H1 (cell line): Measurements from ENCODE around the gene CENPA. TPM values are rescaled to one million over a fixed set of nuclear protein-coding genes. Genes with fewer than 3 reads are reported as not detected.

Experiments
- ASH2L ChIP-seq: fragments of 200-600, 300-600 bp; sonication (generic); IDR thresholded peaks from one replicate; pipeline ENCODE4 v1.7.1; 2017; ENCODE audit warnings: low read length
- BACH1 ChIP-seq: IDR thresholded peaks from 2 replicates; pipeline ENCODE4 v1.6.1; 2012; ENCODE audit warnings: low read length, improper control_type of control experiment
- BCL11A ChIP-seq, 2 experiments: IDR thresholded peaks; one replicate each; pipeline ENCODE4 v1.6.1; 2011; ENCODE audit warnings: low read depth in 2 of 2, low read length in 2 of 2, mild to moderate bottlenecking in 2 of 2
- CHD2 ChIP-seq: IDR thresholded peaks from 2 replicates; pipeline ENCODE4 v1.6.1; 2012; ENCODE audit warnings: low read length, improper control_type of control experiment
- GABPA ChIP-seq: IDR thresholded peaks from 2 replicates; pipeline ENCODE4 v1.6.1; 2011; ENCODE audit warnings: mild to moderate bottlenecking, low read length, moderate library complexity, borderline replicate concordance; ENCODE audit not compliant: insufficient read depth
- RAD21 ChIP-seq, 2 experiments: IDR thresholded peaks in 1 of 2; conservative IDR thresholded peaks in 1 of 2; 2 replicates each; pipeline ENCODE4 v1.6.1; 2011; ENCODE audit warnings: low read depth in 2 of 2, low read length in 2 of 2, improper control_type of control experiment in 1 of 2, inconsistent platforms in 1 of 2, mild to moderate bottlenecking in 1 of 2, moderate library complexity in 1 of 2
- RFX5 ChIP-seq: IDR thresholded peaks from 2 replicates; pipeline ENCODE4 v1.6.1; 2011; ENCODE audit warnings: low read depth, low read length, improper control_type of control experiment, borderline replicate concordance
- SIRT6 ChIP-seq: IDR thresholded peaks from one replicate; pipeline ENCODE4 v1.7.1; 2012; ENCODE audit warnings: low read length, inconsistent platforms
- SP1 ChIP-seq: IDR thresholded peaks from 2 replicates; pipeline ENCODE4 v1.6.1; 2011; ENCODE audit warnings: low read depth, low read length
- polyA plus RNA-seq, 7 experiments: library from polyadenylated mRNA; depleted of rRNA in 3 of 7; stranded (reverse) in 5 of 7; unstranded in 2 of 7; fragments of >200 nt in 5 of 7; fragments of 200-250 nt in 2 of 7; gene quantifications; 1 replicate in 5 of 7; 2 replicates in 1 of 7; 4 replicates in 1 of 7; pipeline versions ENCODE4 v1.2.1 to v1.2.3, GENCODE V29; 2011 to 2013; ENCODE audit warnings: missing spikeins in 2 of 7, mixed read lengths in 2 of 7
- total RNA-seq: library from RNA; stranded (reverse); fragmentation: NEBNext Ultra II Directional; extraction: Animal tissue kit (Norgen Biotek cat#: 25700); gene quantifications from 2 replicates; pipeline ENCODE4 v1.2.1, GENCODE V29; 2021

CENPA gene
- total and polyA plus RNA-seq, 2 of the 8 experiments (the other 6 are each of a cell fraction or from before 2014, with no cell fraction given): 19.4 to 30.9 TPM

DNA sequence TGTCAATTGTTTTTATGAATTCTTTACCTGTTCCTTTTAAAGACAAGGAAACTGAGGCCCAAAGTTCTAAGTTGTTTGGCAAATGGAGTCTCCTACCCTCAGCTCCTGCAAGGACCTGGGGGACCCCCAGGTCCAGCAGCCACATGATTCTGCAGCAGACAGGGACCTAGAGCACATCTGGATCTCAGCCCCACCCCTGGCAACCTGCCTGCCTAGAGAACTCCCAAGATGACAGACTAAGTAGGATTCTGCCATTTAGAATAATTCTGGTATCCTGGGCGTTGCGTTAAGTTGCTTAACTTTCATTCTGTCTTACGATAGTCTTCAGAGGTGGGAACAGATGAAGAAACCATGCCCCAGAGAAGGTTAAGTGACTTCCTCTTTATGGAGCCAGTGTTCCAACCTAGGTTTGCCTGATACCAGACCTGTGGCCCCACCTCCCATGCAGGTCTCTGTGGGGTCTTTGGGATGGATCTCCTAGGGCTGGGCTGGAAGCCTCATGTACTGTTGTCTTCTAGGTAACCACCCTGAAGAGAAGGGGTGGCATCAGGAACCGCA lies 5.6 kb upstream of the CENPA start (continued):
- no peak for TF ChIP-seq RFX5
- TF ChIP-seq BCL11A (IDR thresholded peaks at IDR 0.05; ENCODE audit: low read depth in 2 of 2, low read length in 2 of 2): no peak
- TF ChIP-seq SIRT6: no peak
- no peak for TF ChIP-seq CHD2
- TF ChIP-seq ASH2L: no peak
- no peak for TF ChIP-seq GABPA
- no peak for TF ChIP-seq RAD21 (IDR thresholded peaks at IDR 0.05 in 1 of 2, conservative IDR thresholded peaks at IDR 0.05 in 1 of 2; ENCODE audit: low read depth in 2 of 2, low read length in 2 of 2)
- no peak for TF ChIP-seq SP1
- TF ChIP-seq BACH1: no peak
